DOHH2 (cell line): ENCODE data around the gene TBC1D10A.

ENCODE experiments used
- H3F3A ChIP-seq: fragments of 200-600 bp; sonication (generic), shearing (Covaris generic); 2 replicates; pipeline ENCODE4 v1.6.0; 2016; ENCODE audit warnings: antibody characterized with exemption, mild to moderate bottlenecking; ENCODE audit not compliant: control insufficient read depth, insufficient read depth
- H3K27ac ChIP-seq: fragments of 200-600 bp; sonication (generic); 2 replicates; pipeline ENCODE4 v1.5.1; 2014; ENCODE audit warnings: low read depth, mild to moderate bottlenecking, low read length, moderate library complexity
- H3K27me3 ChIP-seq: fragments of 200-600 bp; sonication (generic); 2 replicates; pipeline ENCODE4 v1.6.1; 2014; ENCODE audit warnings: mild to moderate bottlenecking, low read length, mixed read lengths; ENCODE audit not compliant: control insufficient read depth
- H3K36me3 ChIP-seq: fragments of 200-600 bp; sonication (generic); 2 replicates; pipeline ENCODE4 v1.6.1; 2014; ENCODE audit warnings: mild to moderate bottlenecking, low read length, moderate library complexity, mixed read lengths; ENCODE audit not compliant: control insufficient read depth
- H3K4me1 ChIP-seq: fragments of 200-600 bp; sonication (generic); 2 replicates; pipeline ENCODE4 v1.6.1; 2014; ENCODE audit warnings: mild to moderate bottlenecking, low read length, mixed read lengths; ENCODE audit not compliant: control insufficient read depth
- H3K4me2 ChIP-seq: fragments of 200-600 bp; sonication (generic); 2 replicates; pipeline ENCODE4 v1.6.0; 2014; ENCODE audit warnings: mild to moderate bottlenecking, low read length, moderate library complexity
- H3K4me3 ChIP-seq: fragments of 200-600 bp; sonication (generic); 2 replicates; pipeline ENCODE4 v1.5.1; 2014; ENCODE audit warnings: mild to moderate bottlenecking, low read length, mixed read lengths
- H3K79me2 ChIP-seq: fragments of 200-600 bp; sonication (generic); 2 replicates; pipeline ENCODE4 v1.6.1; 2014; ENCODE audit warnings: mild to moderate bottlenecking, low read length, mixed read lengths; ENCODE audit not compliant: control insufficient read depth
- H3K9me2 ChIP-seq: fragments of 200-600 bp; sonication (generic); replicated peaks from 2 replicates; pipeline ENCODE4 v1.6.1; 2014; ENCODE audit warnings: mild to moderate bottlenecking, low read length, mixed read lengths; ENCODE audit not compliant: control insufficient read depth
- H3K9me3 ChIP-seq: fragments of 200-600 bp; sonication (generic); 2 replicates; pipeline ENCODE4 v1.6.1; 2014; ENCODE audit warnings: antibody characterized with exemption, low read length, mixed read lengths; ENCODE audit not compliant: control insufficient read depth, insufficient read depth
- H4K20me1 ChIP-seq: fragments of 200-600 bp; sonication (generic); 2 replicates; pipeline ENCODE4 v1.6.0; 2014; ENCODE audit warnings: low read depth, mild to moderate bottlenecking, antibody characterized with exemption, low read length, moderate library complexity; ENCODE audit not compliant: control insufficient read depth, insufficient read depth
- CTCF ChIP-seq: fragments of 200-600 bp; sonication (generic); IDR thresholded peaks from one replicate; pipeline ENCODE4 v1.5.1; 2014; ENCODE audit warnings: antibody characterized with exemption, mild to moderate bottlenecking, low read depth, low read length; ENCODE audit not compliant: poor library complexity, severe bottlenecking
- EZH2phosphoT487 ChIP-seq: fragments of 200-600 bp; sonication (generic); IDR thresholded peaks from 2 replicates; pipeline ENCODE4 v1.6.1; 2017; ENCODE audit warnings: borderline replicate concordance, mild to moderate bottlenecking, antibody characterized with exemption, low read length, moderate library complexity, mixed read lengths

Gene TBC1D10A

GRCh38 chr22:30315962-30316576 lies 10.7 kb downstream of the TBC1D10A start:
- no peaks in the 10 kb centered on the region for H4K20me1 ChIP-seq
- no peaks in the 10 kb centered on the region for H3F3A ChIP-seq
- 0 out of 2 replicates have a peak, but pooled peaks cover 3% of the 10 kb centered on the region for H3K4me1 ChIP-seq
- H3K4me3 ChIP-seq: no peak overlapping the region
- no peaks in the 10 kb centered on the region for H3K9me2 ChIP-seq
- no peaks in the 10 kb centered on the region for H3K36me3 ChIP-seq
- H3K79me2 ChIP-seq: no peaks in the 10 kb centered on the region
- H3K27ac ChIP-seq: no peak overlapping the region
- TF ChIP-seq EZH2phosphoT487: no peak
- TF ChIP-seq CTCF: no peak
- H3K9me3 ChIP-seq: no peaks in the 10 kb centered on the region
- no peak overlapping the region for H3K4me2 ChIP-seq
- H3K27me3 ChIP-seq: no peaks in the 10 kb centered on the region

- no peaks in the 10 kb centered on the region for H3F3A ChIP-seq
- no peaks in the 10 kb centered on the region for H4K20me1 ChIP-seq
- no peaks in the 10 kb centered on the region for H3K27me3 ChIP-seq
- no peaks in the 10 kb centered on the region for H3K9me3 ChIP-seq
- no peak overlapping the region for H3K4me3 ChIP-seq
- no peak overlapping the region for H3K27ac ChIP-seq
- H3K4me2 ChIP-seq: no peak overlapping the region
- 0 out of 2 replicates have a peak, but pooled peaks cover 3% of the 10 kb centered on the region for H3K4me1 ChIP-seq
- TF ChIP-seq EZH2phosphoT487 (no peak), CTCF (no peak)
- no peaks in the 10 kb centered on the region for H3K79me2 ChIP-seq
- H3K36me3 ChIP-seq: no peaks in the 10 kb centered on the region
- H3K9me2 ChIP-seq: no peaks in the 10 kb centered on the region
Observed at GRCh38 chr22:30314915-30315314, 11.8 kb downstream of the TBC1D10A start.

- Histone ChIP-seq H3K27ac (no peak overlapping the region), H3K4me1 (peaks cover 5% of the 10 kb centered on the region), H3K4me2 (no peak overlapping the region), H3K36me3 (no peaks in the 10 kb centered on the region), H4K20me1 (no peaks in the 10 kb centered on the region), H3K9me2 (no peaks in the 10 kb centered on the region), H3K4me3 (no peak overlapping the region), H3F3A (no peaks in the 10 kb centered on the region), H3K79me2 (no peaks in the 10 kb centered on the region), H3K27me3 (no peaks in the 10 kb centered on the region), H3K9me3 (no peaks in the 10 kb centered on the region)
- no peak for TF ChIP-seq EZH2phosphoT487
- no peak for TF ChIP-seq CTCF
Observed at GRCh38 chr22:30313527-30314363, 13.0 kb downstream of the TBC1D10A start.
